ENCODE results near the gene CXCL9.

The CXCL9 gene

DNA sequence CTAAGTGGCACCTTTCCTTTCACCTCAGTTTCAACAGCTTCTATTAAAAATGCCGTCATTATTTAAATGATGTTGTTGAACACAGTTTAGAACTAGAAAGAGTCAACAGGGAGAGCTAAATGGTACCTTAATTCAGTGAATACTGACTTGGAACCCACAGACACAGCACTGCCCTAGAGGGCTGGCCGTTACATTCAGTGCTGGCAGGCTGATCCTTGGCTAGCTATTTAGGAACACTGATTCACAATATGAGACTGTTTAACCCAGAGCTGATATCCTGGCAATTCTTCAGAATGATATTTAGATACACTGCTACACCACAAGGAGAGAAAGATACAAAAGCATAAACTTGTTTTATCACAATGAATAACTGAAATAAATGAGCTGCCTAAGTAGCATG, 53.8 kb downstream of the CXCL9 start:
- DNase-seq, result no peak
